Stimulated activated CD4-positive, alpha-beta T cell treated with anti-CD3 and anti-CD28 coated beads, Interleukin-15, amount 100 ng/mL, for 48 hours (primary cell): Measurements from ENCODE around the gene SYNGR1.

Source experiments
- DNase-seq, 2 donors: peaks; one replicate each; pipeline ENCODE4 v3.0.0-alpha.2; 2020; ENCODE audit warnings: low read depth in 2 of 2

SYNGR1 gene

GRCh38 chr22:39429186-39429585, 79.4 kb downstream of the SYNGR1 start:
- DNase-seq = no peak

DNA sequence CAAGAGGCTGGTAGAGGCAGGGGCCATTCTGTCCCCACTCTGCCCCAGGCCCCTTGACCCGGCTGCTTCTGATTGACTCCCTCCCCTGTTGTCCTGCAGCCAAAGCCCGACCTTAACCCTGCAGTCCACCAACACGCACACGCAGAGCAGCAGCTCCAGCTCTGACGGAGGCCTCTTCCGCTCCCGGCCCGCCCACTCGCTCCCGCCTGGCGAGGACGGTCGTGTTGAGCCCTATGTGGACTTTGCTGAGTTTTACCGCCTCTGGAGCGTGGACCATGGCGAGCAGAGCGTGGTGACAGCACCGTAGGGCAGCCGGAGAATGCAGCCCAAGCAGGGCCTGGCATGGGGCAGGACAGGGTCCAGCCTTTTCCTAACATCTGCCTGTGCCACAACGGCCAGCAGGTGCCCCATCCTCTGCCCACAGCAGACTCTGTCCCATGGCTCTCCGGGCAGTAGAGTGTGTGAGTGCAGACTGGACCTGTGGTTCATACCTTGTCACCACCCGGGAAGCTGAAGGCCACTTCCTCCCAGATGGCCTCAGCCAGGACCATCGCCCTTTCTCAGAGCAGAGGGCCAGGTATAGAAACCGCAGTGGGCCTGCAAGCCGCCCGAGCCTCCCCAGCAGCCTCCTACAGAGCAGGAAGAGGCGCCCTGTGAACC, 80.3 kb downstream of the SYNGR1 start:
- no peak for DNase-seq

DNA sequence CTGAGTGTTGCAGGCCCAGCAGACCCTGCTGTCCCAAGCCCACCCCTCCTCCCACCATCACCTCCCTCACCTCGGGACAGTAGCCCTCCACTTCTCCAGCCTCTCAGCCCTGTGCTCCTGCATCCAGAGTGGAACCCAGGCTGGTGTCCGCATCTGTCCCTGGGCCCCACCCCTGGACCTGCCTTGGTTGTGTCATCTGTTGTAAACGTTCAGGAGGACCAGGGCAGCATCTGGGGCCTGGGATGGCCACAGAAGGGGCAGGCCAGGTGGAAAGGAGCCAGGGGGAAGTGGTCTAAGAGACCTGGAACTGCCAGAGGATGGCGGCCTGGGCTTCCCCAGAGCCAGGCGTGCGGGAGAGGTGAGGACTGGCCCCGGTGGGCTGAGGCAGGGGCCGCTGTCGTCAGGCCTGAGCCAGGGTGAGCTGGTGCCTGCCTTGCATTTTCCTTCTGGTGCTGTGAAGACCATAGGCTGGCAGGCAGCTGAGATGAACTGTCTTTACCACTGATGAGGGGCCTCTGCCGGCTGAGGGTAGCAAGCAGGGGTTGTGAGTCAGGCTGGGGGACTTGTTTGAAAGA, 80.9 kb downstream of the SYNGR1 start:
- DNase-seq = no peak

DNA sequence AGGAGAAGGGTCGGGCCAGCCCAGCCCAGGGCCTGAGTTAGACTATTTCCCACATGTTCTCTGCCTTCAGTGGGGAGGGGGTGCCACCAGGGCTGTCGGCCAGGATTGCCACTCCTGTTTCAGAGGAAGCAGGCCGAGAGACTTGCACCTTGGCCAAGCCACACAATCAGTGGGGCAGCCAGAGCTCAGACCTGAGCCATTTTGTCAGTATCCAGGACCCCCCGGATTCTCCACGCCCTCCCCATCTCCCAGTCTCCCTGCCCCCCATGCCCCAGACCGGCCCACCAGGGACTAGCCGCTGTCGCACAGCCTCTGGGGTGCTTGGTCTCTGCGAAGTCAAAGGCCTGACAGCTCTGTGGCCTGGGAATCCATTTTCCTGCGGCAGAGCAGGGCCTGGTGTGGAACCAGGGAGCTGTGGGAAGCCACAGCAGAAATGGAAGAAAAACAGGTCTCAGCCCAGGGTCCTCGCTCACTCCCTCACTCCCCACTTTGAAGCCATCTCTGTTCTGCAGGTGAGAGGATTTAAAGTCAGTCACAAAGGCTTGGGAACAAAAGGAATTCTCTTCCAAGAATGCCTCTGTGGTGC, 81.5 kb downstream of the SYNGR1 start:
- no peak for DNase-seq

- no peak for DNase-seq
Observed at GRCh38 chr22:39431821-39432251, 82.0 kb downstream of the SYNGR1 start.

DNA sequence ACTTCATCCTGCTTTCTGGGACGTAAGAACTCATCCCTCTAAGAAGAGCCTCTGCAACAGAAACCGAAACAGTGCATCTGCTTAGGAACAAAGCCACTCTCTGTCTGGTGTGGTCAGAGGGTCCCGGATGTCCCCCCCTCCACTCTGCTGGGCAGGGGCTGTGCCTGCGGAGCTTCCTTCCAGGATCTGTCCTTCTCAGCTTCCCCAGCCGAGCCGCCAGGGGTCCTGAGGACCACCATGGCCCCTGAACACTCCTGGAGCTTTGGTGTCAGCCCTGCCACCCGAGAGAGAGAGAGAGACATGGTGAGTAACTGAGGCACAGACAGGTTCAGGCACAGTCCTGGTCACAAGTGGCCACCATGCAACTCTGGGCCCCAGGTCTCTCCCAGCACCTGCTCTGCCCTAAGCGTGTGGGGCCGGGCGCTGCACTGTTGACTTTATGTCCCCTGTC, 82.6 kb downstream of the SYNGR1 start:
- DNase-seq = no peak

DNA sequence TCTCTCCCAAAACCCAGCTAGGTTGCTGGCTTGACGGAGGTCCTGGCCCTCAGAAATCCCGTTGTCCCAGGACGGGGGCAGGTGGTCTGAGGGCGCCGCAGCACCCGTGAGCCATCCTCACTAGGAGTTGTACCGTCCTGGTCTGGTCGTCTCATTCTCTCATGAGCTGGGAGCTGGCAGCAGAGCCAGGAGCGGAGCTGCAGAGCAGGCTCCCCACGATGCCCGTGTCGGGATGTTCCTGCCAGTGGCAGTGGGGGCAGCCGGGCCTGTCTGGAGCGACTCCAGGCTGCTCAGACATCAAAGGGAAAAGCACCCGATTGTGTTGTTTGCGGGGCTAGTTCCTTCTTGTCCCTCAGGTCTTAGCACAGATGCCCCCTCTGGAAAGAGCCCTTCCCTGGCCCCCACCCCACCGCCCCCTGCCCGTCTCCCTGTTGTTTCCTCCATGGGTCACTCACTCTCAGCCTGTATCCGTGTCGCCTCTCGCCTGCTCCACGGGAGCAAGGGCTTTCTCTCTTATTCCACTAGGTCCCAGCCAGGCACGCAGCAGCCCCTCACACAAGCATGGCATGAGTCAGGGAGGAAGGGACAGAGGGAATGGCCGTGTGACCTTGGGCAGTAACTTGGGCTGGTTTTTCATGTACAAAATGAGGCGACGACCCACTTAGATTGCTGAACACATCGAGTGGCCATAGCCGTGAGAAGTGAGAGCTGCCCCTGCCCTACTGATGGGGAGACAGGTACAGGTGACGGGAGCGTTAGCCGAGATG, 83.9 kb downstream of the SYNGR1 start:
- DNase-seq = no peak

- no peak for DNase-seq
Observed at GRCh38 chr22:39434243-39434653, 84.5 kb downstream of the SYNGR1 start.

GRCh38 chr22:39434721-39435120, 84.9 kb downstream of the SYNGR1 start:
- DNase-seq = no peak
